GM21381 (cell line): Measurements from ENCODE around the gene DENND4A.
A peak's percentile ranks its signal among the peaks of the same experiment; 100 is the strongest.

Experiments
- ATAC-seq: cut with Tn5 transposase; IDR thresholded peaks from one replicate; pipeline ENCODE4 v1.9.1; 2021; ENCODE audit warnings: mild to moderate bottlenecking, moderate library complexity; ENCODE audit not compliant: unreplicated experiment

The DENND4A gene

GRCh38 chr15:65610871-65611718 lies 181.0 kb downstream of the DENND4A start, which contains the start of gene INTS14:
TSS of gene INTS14 (minus strand) at chr15:65611131. CDS start at chr15:65607380, 3,751 bp downstream.
- peak; percentile 96 for ATAC-seq
